ENCODE results near the gene BIRC5. TPM values are rescaled to one million over a fixed set of nuclear protein-coding genes. Genes with fewer than 3 reads are reported as not detected.

The BIRC5 gene
- polyA plus RNA-seq, 1 experiment = 30.7 TPM

GRCh38 chr17:78235885-78236284, 21.8 kb downstream of the BIRC5 start:
- H3K36me3 ChIP-seq (ENCODE audit: control insufficient read depth, insufficient read depth, low read length) = no peaks in the 10 kb centered on the region
- TF ChIP-seq, protein P1, sequence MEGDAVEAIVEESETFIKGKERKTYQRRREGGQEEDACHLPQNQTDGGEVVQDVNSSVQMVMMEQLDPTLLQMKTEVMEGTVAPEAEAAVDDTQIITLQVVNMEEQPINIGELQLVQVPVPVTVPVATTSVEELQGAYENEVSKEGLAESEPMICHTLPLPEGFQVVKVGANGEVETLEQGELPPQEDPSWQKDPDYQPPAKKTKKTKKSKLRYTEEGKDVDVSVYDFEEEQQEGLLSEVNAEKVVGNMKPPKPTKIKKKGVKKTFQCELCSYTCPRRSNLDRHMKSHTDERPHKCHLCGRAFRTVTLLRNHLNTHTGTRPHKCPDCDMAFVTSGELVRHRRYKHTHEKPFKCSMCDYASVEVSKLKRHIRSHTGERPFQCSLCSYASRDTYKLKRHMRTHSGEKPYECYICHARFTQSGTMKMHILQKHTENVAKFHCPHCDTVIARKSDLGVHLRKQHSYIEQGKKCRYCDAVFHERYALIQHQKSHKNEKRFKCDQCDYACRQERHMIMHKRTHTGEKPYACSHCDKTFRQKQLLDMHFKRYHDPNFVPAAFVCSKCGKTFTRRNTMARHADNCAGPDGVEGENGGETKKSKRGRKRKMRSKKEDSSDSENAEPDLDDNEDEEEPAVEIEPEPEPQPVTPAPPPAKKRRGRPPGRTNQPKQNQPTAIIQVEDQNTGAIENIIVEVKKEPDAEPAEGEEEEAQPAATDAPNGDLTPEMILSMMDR (IDR thresholded peaks at IDR 0.05; ENCODE audit: insufficient read depth, low read depth, low read length) = no peak
- H3K27me3 ChIP-seq (ENCODE audit: control insufficient read depth, insufficient read depth, low read length) = peaks cover 23% of the 10 kb centered on the region
- no peak for DNase-seq (ENCODE audit: low read depth)
- ChIA-PET CTCF (interaction anchor here (2.5 kb wide), 1 partner anchor 14 kb away, joined by 13 read pairs; no protein-coding TSS in a partner anchor), POLR2A (no interaction called here)
- no peak overlapping the region for H3K4me3 ChIP-seq (ENCODE audit: low read depth, low read length)

GRCh38 chr17:78236362-78237127, 22.5 kb downstream of the BIRC5 start:
- ChIA-PET CTCF (interaction anchor here (2.5 kb wide), 2 partner anchors 14 kb away, joined by 11 to 13 read pairs; no protein-coding TSS in a partner anchor), POLR2A (no interaction called here)
- no peak for DNase-seq (ENCODE audit: low read depth)
- Histone ChIP-seq H3K36me3 (ENCODE audit: control insufficient read depth, insufficient read depth, low read length) (no peaks in the 10 kb centered on the region), H3K27me3 (ENCODE audit: control insufficient read depth, insufficient read depth, low read length) (peaks cover 17% of the 10 kb centered on the region), H3K4me3 (ENCODE audit: low read depth, low read length) (no peak overlapping the region)
- TF ChIP-seq, protein P1 (IDR thresholded peaks at IDR 0.05; ENCODE audit: insufficient read depth, low read depth, low read length) = no peak

DNA sequence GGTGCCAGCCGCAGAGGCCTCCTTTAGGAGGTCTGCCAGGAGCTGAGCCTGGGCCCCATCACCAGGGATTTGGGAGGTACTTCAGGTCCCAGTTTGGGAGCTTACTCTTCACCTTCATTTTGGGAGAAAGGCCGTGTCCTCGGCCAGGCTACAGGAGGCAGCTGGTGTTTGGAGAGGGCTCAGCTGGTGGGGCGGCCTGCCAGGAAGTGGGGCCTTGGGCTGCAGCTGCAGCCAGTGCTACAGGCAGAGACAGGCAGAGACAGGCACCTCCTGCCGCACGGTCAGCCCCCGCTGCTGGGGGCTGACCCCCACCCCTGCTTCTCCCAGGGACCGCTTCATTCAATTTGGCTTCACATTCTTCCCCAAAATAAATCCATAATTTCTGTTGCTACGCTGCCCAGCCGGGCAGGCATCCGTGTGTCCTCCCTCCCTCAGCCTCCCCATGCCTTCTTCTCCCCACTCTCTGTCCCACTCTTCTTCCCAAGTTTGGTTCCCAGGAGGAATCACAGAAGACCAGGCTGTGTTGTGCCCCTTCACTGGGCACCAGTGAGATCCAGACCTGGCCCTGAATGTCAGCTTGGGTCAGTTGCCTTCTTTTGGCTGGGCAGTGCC, 23.5 kb downstream of the BIRC5 start:
- TF ChIP-seq, protein P1 (IDR thresholded peaks at IDR 0.05; ENCODE audit: insufficient read depth, low read depth, low read length) = no peak
- Histone ChIP-seq H3K27me3 (ENCODE audit: control insufficient read depth, insufficient read depth, low read length) (peaks cover 10% of the 10 kb centered on the region), H3K36me3 (ENCODE audit: control insufficient read depth, insufficient read depth, low read length) (no peaks in the 10 kb centered on the region), H3K4me3 (ENCODE audit: low read depth, low read length) (no peak overlapping the region)
- DNase-seq (ENCODE audit: low read depth) = no peak
- ChIA-PET CTCF (interaction anchor here (1.0 to 2.5 kb wide), 3 partner anchors 9 to 13 kb away, joined by 3 to 11 read pairs (median 3); no protein-coding TSS in a partner anchor), POLR2A (no interaction called here)

- DNase-seq (ENCODE audit: low read depth) = no peak
- TF ChIP-seq, protein P1 (IDR thresholded peaks at IDR 0.05; ENCODE audit: insufficient read depth, low read depth, low read length) = no peak
- CTCF ChIA-PET = interaction anchor here (1.2 to 2.5 kb wide), 2 partner anchors 11 kb away, joined by 3 to 11 read pairs; no protein-coding TSS in a partner anchor
- Histone ChIP-seq H3K27me3 (ENCODE audit: control insufficient read depth, insufficient read depth, low read length) (peaks cover 2% of the 10 kb centered on the region; the same call in 1 of the 2 replicates), H3K4me3 (ENCODE audit: low read depth, low read length) (no peak overlapping the region), H3K36me3 (ENCODE audit: control insufficient read depth, insufficient read depth, low read length) (no peaks in the 10 kb centered on the region)
- POLR2A ChIA-PET = no interaction called here
These were observed 24.9 kb downstream of the BIRC5 start for GRCh38 chr17:78238823-78239488.

GRCh38 chr17:78239489-78239931, 25.5 kb downstream of the BIRC5 start:
- DNase-seq (ENCODE audit: low read depth) = no peak
- Histone ChIP-seq H3K4me3 (ENCODE audit: low read depth, low read length) (no peak overlapping the region), H3K36me3 (ENCODE audit: control insufficient read depth, insufficient read depth, low read length) (no peaks in the 10 kb centered on the region), H3K27me3 (ENCODE audit: control insufficient read depth, insufficient read depth, low read length) (no peaks in the 10 kb centered on the region)
- TF ChIP-seq, protein P1 (IDR thresholded peaks at IDR 0.05; ENCODE audit: insufficient read depth, low read depth, low read length) = no peak
- ChIA-PET CTCF (interaction anchor here (2.5 to 3.6 kb wide), 2 partner anchors 11 kb away, joined by 11 to 21 read pairs; no protein-coding TSS in a partner anchor), POLR2A (no interaction called here)

Measured in BJ (cell line).